Choroid plexus epithelial cell (primary cell): ENCODE measurements around the gene CAMSAP3.

Experiments used
- DNase-seq: peaks from one replicate; pipeline ENCODE4 v3.0.0-alpha.2; 2010; ENCODE audit warnings: low read depth
- H3K4me3 ChIP-seq: 2 replicates; pipeline ENCODE4 v1.5.1; 2011; ENCODE audit warnings: low read depth, mild to moderate bottlenecking, control low read depth, low read length, moderate library complexity
- CTCF ChIP-seq: conservative IDR thresholded peaks from 2 replicates; pipeline ENCODE4 v1.5.1; 2011; ENCODE audit warnings: low read depth, mild to moderate bottlenecking, control low read depth, inconsistent platforms, low read length, moderate library complexity

The CAMSAP3 gene

GRCh38 chr19:7578127-7578526, 17.5 kb upstream of the CAMSAP3 start:
- TF ChIP-seq CTCF = no peak
- H3K4me3 ChIP-seq = no peak overlapping the region
- no peak for DNase-seq

DNA sequence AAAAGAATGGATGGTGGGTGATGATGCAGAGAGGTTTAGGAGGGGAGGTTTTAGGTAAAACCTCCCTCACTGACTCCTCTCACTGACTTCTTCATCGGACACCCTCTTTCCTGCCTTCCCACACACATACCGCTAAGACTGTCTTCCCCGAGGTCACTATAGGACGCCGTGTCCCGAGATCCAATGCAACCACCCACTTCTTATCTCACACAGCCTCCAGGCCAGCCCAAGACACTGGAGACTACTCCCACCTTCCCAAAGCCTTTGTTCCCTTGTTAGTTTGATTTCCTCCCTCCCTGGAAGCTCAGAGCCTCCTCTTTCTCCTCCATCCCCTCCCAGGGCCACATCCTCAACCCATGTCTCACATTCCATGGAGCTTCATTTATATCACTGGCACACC, 16.5 kb upstream of the CAMSAP3 start:
- no peak overlapping the region for H3K4me3 ChIP-seq
- no peak for TF ChIP-seq CTCF
- DNase-seq = no peak

DNA sequence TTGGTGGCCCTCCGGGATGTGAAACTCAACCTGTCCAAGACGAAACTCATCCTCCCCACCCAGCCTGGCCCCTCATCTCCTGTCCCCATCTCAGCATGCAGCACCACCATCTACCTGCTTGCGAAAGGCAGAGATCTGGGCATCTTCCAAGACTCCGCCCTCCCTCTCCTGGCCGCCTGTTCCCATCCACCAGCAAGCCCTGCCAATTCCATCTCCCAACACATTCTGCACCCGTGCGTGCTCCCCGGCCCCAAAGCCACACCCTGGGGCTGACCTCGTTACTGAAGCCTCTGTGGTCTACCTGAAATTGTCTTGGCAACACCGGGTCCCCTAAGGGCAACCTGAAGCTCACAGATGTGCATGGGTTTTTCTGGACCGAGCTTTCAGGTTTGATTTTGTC, 13.2 kb upstream of the CAMSAP3 start:
- TF ChIP-seq CTCF = no peak
- H3K4me3 ChIP-seq = no peak overlapping the region
- DNase-seq = no peak

- H3K4me3 ChIP-seq = no peak overlapping the region
- no peak for DNase-seq
- TF ChIP-seq CTCF = no peak
Measured at GRCh38 chr19:7589822-7590221, 5.8 kb upstream of the CAMSAP3 start.

- no peak for DNase-seq
- no peak for TF ChIP-seq CTCF
- H3K4me3 ChIP-seq = no peak overlapping the region
Measured at GRCh38 chr19:7590256-7590655, 5.4 kb upstream of the CAMSAP3 start.

- TF ChIP-seq CTCF = no peak
- no peak for DNase-seq
- H3K4me3 ChIP-seq = no peak overlapping the region
Measured at GRCh38 chr19:7596211-7596937, 711 bp downstream of the CAMSAP3 start.

- DNase-seq = no peak
- TF ChIP-seq CTCF = no peak
- H3K4me3 ChIP-seq = no peak overlapping the region
Measured at GRCh38 chr19:7597689-7598088, 2.0 kb downstream of the CAMSAP3 start.
